ENCODE measurements around the gene KRTAP1-5. TPM values are rescaled to one million over a fixed set of nuclear protein-coding genes. Genes with fewer than 3 reads are reported as not detected.

Gene KRTAP1-5
- total and polyA plus RNA-seq, 4 donors, result not detected

- TF ChIP-seq RXRA (IDR thresholded peaks at IDR 0.05) (no peak), FOXA2 (IDR thresholded peaks at IDR 0.05) (no peak), FOXA1 (IDR thresholded peaks at IDR 0.05) (no peak), TAF1 (conservative IDR thresholded peaks at IDR 0.05) (no peak)
- Histone ChIP-seq H3K27ac (ENCODE audit: low read depth in 1 of 2, low read length in 2 of 2) (no peak overlapping the region), H3K4me1 (ENCODE audit: control insufficient read depth in 4 of 4, insufficient read depth in 4 of 4, low read length in 3 of 4) (no peaks in the 10 kb centered on the region), H3K27me3 (ENCODE audit: control insufficient read depth in 4 of 4, insufficient read depth in 4 of 4, low read length in 3 of 4) (peaks cover 0 to 9% (median 0%) of the 10 kb centered on the region in 4 donors), H3K4me3 (ENCODE audit: low read depth in 1 of 3, low read length in 3 of 3) (no peak overlapping the region), H3K9ac (ENCODE audit: low read depth in 1 of 2, low read length in 2 of 2) (no peak overlapping the region), H3K9me3 (ENCODE audit: control insufficient read depth in 4 of 4, low read length in 3 of 4) (no peaks in the 10 kb centered on the region), H3K36me3 (ENCODE audit: control insufficient read depth in 4 of 4, insufficient read depth in 3 of 4, low read depth in 1 of 4, low read length in 3 of 4) (no peaks in the 10 kb centered on the region)
- no peak for DNase-seq (ENCODE audit: low spot score)
- 77% methylated on average over 4 of the region's 4 CpGs for WGBS
Observed at GRCh38 chr17:41063449-41063848, 36.4 kb upstream of the KRTAP1-5 start.

DNA sequence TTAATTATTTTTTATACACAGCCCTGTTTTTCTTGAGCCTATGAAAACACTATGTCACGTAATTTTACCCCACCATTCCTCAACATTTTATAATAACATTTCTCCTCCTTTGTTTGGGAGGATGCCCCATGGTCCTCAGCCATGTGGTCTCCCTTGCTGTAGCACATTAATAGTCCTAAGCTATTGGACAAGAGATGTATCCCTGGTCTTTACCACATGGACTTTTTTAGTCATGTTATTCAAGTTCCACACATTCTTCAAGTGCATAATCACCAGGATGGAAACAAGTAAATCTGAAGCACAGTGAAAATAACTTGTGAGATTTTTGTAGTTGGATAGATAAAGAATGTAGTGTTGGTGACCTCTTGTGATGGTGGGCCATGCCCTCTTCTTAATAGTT, 35.0 kb upstream of the KRTAP1-5 start:
- Histone ChIP-seq H3K9me3 (ENCODE audit: control insufficient read depth in 4 of 4, low read length in 3 of 4) (no peaks in the 10 kb centered on the region), H3K9ac (ENCODE audit: low read depth in 1 of 2, low read length in 2 of 2) (no peak overlapping the region), H3K27me3 (ENCODE audit: control insufficient read depth in 4 of 4, insufficient read depth in 4 of 4, low read length in 3 of 4) (peaks cover 0 to 9% (median 0%) of the 10 kb centered on the region in 4 donors), H3K27ac (ENCODE audit: low read depth in 1 of 2, low read length in 2 of 2) (no peak overlapping the region), H3K4me1 (ENCODE audit: control insufficient read depth in 4 of 4, insufficient read depth in 4 of 4, low read length in 3 of 4) (no peaks in the 10 kb centered on the region), H3K36me3 (ENCODE audit: control insufficient read depth in 4 of 4, insufficient read depth in 3 of 4, low read depth in 1 of 4, low read length in 3 of 4) (no peaks in the 10 kb centered on the region), H3K4me3 (ENCODE audit: low read depth in 1 of 3, low read length in 3 of 3) (no peak overlapping the region)
- 72% methylated on average over 1 of the region's 1 CpG for WGBS
- no peak for DNase-seq (ENCODE audit: low spot score)
- TF ChIP-seq, protein P1, sequence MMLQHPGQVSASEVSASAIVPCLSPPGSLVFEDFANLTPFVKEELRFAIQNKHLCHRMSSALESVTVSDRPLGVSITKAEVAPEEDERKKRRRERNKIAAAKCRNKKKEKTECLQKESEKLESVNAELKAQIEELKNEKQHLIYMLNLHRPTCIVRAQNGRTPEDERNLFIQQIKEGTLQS (IDR thresholded peaks at IDR 0.05), result no peak
- TF ChIP-seq FOXA1 (IDR thresholded peaks at IDR 0.05) (no peak), NR2F2 (IDR thresholded peaks at IDR 0.05) (no peak), HNF4A (conservative IDR thresholded peaks at IDR 0.05) (no peak), RAD21 (IDR thresholded peaks at IDR 0.05) (no peak), MAX (IDR thresholded peaks at IDR 0.05) (no peak), FOXA2 (IDR thresholded peaks at IDR 0.05) (no peak), YY1 (IDR thresholded peaks at IDR 0.05) (no peak), HNF4G (IDR thresholded peaks at IDR 0.05) (no peak), SP1 (IDR thresholded peaks at IDR 0.05) (no peak), RXRA (IDR thresholded peaks at IDR 0.05) (no peak), CTCF (IDR thresholded peaks at IDR 0.05; ENCODE audit: low read depth, low read length, missing input control) (no peak), GABPA (IDR thresholded peaks at IDR 0.05 in 1 of 2, conservative IDR thresholded peaks at IDR 0.05 in 1 of 2) (no peak), JUND (IDR thresholded peaks at IDR 0.05) (no peak), EGR1 (IDR thresholded peaks at IDR 0.05; ENCODE audit: low read depth in 2 of 2) (no peak), TAF1 (conservative IDR thresholded peaks at IDR 0.05) (no peak)
- TF ChIP-seq, protein P2, sequence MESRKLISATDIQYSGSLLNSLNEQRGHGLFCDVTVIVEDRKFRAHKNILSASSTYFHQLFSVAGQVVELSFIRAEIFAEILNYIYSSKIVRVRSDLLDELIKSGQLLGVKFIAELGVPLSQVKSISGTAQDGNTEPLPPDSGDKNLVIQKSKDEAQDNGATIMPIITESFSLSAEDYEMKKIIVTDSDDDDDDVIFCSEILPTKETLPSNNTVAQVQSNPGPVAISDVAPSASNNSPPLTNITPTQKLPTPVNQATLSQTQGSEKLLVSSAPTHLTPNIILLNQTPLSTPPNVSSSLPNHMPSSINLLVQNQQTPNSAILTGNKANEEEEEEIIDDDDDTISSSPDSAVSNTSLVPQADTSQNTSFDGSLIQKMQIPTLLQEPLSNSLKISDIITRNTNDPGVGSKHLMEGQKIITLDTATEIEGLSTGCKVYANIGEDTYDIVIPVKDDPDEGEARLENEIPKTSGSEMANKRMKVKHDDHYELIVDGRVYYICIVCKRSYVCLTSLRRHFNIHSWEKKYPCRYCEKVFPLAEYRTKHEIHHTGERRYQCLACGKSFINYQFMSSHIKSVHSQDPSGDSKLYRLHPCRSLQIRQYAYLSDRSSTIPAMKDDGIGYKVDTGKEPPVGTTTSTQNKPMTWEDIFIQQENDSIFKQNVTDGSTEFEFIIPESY (IDR thresholded peaks at IDR 0.05), result no peak

Measured in liver (tissue), 9 donors.